Keratinocyte (primary cell): Measurements from ENCODE around the gene FOXP2.

Source experiments
- CTCF ChIP-seq, 3 experiments: IDR thresholded peaks in 1 of 3; conservative IDR thresholded peaks in 1 of 3; optimal IDR thresholded peaks in 1 of 3; 2 replicates in 2 of 3; 3 replicates in 1 of 3; pipeline versions ENCODE3 to v1.5.1; 2011; ENCODE audit warnings: low read length in 3 of 3, mild to moderate bottlenecking in 3 of 3, moderate library complexity in 2 of 3, control low read depth in 1 of 3, inconsistent platforms in 1 of 3; ENCODE audit not compliant: insufficient read depth in 2 of 3; ENCODE audit errors: extremely low read depth in 1 of 3
- EZH2 ChIP-seq: IDR thresholded peaks from one replicate; pipeline ENCODE4 v1.6.1; 2012; ENCODE audit warnings: inconsistent platforms, mild to moderate bottlenecking, low read length, moderate library complexity

- TF ChIP-seq CTCF (optimal IDR thresholded peaks at IDR 0.05 in 1 of 3, IDR thresholded peaks at IDR 0.05 in 1 of 3, conservative IDR thresholded peaks at IDR 0.05 in 1 of 3; ENCODE audit: extremely low read depth in 1 of 3, insufficient read depth in 2 of 3, low read length in 3 of 3): peak in 2 of 3 experiments; percentile 27 to 33
- no peak for TF ChIP-seq EZH2
These were observed 12.2 kb downstream of the FOXP2 start for GRCh38 chr7:114426824-114427223.
